GM18520 (cell line): ENCODE data around the gene FAM180A.

Source experiments
- ATAC-seq: cut with Tn5 transposase; IDR thresholded peaks from one replicate; pipeline ENCODE4 v1.9.1; 2021; ENCODE audit not compliant: unreplicated experiment

The FAM180A gene

GRCh38 chr7:135771961-135772638, 23.5 kb upstream of the FAM180A start:
- no peak for ATAC-seq

DNA sequence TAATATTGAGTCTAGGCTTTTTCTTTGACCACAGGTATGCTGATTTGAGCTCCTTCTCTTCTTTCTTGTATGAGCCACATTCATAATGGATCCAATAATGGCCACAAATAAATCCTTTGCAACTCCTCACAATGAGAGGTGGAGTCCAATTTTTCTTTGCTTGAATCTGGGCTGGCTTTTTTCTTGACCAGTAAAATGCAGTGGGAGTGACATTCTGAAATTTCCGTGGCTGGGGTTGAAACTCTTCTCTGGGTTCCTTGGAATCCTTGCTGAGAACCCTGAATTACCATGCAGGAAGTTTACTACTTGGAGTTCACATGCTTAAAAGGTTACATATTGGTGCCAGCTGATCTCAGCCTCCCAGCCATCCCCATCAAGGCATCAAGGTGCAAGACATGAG, 22.4 kb upstream of the FAM180A start:
- ATAC-seq: no peak

DNA sequence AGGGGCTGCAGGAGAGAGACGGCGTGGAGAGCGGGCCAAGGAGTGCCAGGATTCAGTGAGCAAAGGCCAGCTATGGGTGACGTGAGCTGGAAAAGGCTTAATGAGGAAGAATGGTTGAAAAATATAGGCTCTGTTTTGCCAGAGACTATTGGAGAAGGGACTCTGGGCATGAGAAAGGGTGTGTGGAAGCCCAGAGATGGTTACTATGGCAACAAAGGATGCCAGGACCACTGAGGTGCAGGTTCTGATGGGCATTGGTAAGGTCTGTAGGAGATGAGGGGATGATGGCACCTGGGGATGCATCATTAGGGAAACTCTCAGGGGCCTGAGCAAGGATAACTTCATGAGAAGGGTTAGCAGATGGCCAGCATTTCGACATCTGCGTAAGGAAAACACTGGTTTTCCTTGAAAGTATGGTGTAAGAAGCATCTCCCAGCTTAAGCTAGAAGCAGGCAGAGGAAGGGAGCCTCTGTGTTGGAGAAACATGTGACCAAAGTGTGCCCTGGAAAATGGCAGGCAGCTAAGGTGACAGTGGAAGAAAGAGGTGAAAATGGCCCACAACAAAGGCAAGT, 21.6 kb upstream of the FAM180A start:
- ATAC-seq: no peak

GRCh38 chr7:135769005-135769802, 20.6 kb upstream of the FAM180A start:
- no peak for ATAC-seq

- no peak for ATAC-seq
These were observed 19.9 kb upstream of the FAM180A start for GRCh38 chr7:135768467-135768866.

DNA sequence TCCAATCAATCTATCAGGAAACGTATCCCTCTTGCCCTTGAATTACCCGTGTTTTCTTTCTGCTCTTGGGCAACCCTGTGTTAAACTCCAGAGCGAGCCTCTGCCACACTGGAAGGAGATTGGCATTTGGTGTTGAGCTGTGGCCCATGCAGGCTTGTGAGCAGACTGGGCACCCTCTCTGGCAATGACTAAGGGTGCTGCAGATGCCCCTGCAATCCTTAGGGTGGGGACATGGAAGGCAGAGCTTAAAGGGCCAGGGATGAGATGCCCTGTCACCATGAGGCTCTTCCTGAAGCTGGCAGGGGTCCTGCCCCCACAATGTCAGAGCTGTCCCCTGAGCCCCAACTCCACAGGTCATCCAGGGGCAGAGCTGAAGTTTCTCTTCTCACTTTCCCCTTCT, 19.5 kb upstream of the FAM180A start:
- no peak for ATAC-seq

GRCh38 chr7:135763261-135763660, 14.6 kb upstream of the FAM180A start:
- no peak for ATAC-seq

DNA sequence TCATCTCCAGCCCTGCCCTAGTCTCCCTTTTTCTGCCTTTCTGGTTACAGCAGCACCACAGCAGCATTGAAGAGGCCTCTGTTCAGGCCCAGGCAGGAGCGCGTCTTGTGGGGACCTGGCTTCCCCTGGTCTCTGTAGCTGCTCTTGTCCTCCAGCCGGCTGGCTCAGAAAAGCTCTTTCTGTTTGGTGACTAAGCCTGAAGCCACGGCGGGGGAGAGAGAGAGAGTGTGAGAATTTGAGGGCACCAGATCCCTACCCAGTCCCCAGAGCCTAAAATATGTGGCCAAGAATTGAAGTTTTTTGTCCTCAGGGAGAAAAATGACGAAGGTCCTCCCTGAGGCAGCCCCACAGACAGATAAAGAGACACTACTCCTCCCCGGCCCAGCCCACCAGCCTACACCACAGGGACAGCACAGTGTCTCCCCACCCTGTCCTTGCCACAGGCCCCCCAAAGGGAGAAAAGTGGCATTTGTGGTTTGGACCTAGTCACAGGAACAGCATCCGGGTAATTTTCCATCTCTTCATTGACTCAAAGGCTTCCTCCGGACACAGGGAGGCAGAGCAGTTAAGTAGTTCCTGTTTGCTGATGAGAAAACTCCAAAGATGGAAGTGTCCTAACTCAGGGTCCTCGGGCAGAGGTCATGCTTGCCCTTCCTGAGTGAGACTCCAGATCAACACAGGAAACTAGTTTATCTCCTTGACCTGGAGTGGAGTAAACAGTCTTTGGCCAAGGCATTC, 13.3 kb upstream of the FAM180A start:
- ATAC-seq: no peak

DNA sequence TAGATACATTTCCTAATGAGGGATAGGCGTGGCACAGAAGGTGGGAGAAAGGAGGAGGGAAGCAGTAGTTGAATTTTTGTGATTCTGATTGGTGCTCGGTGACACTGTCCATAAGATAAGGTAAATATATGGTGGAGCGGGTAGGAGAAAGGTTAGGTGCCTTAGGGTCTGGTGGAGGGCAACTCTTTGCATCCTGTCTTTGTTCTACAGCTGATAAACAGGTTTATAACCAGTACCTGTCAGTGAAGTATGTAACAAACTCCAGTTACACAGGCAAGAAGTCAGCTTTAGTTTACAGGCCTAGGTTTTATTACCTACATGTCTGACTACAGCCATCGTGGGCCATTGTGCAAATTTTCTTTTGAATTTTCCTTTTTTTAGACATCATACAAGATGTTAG, 10.9 kb upstream of the FAM180A start:
- no peak for ATAC-seq

DNA sequence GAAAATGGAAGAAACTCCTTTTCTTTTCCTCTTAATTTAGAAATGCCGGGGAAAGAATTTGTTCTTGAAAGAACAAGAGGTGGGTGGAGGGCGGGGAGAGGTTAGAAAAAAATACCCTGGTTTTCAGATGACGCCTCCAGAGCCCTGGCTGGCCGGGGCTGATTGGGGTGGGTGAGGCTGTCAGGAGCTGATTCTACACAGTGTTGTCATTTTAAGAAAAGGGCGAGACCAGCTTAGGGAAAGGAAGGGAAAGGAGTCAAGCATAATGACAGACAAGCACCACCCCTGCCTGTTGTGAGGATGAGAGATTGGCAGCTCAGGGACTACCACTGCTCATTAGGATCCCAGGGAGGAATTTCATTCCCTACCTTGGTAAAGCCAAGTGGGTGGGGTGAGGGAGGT, 9.9 kb upstream of the FAM180A start:
- ATAC-seq: no peak

DNA sequence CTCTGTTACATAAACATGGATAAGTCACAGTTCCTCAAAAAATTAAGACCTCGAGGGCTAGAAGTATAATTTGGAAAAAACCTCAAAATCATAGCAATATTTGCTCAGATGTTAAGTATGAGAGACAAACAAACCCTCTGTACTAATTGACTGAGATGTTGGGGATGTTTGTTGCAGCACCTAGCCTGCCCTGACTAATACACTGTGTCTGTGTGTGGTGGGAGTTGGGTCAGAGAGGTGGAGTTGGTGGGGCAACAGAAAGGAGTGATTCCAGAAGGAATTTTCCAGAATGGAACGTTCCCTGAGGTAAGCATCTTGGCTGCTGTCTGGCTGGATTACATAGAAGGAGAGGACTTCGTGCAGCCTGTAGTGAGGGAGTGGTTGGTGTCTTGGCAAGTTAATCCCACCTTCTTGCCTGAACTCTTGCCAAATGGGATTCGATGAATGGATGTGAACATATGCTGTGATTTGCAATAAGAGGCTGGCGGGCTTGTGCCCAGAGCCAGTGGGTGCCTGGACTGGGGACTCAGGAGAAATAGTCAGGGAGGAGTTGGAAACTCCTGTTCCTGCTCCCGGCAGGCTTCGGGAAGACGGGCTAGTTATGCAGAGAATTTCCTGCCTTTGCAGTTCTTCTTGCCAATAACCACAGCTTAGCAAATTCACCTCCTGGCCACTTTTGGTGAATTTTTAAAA, 9.3 kb upstream of the FAM180A start:
- ATAC-seq: no peak

DNA sequence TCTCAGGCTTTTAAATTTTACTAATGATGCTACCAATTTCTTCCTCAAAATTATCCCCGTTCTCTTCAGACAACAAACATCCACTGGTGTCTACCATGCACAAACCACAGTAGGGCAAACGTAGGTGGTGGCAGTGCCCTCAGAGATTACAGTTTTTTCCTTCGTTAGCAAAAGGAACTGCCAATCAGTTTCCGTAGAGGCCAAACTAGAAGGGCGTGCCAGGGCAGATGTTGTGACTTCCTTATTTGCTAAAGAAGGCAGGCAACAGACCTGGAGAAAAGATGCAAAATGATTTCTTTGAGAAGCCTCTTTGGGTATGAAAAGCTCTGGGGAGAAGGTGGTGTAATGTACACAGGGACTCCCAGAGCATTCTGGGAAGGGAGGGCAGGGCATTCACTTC, 7.6 kb upstream of the FAM180A start:
- ATAC-seq: no peak

GRCh38 chr7:135755351-135755753, 6.7 kb upstream of the FAM180A start:
- ATAC-seq: no peak

- no peak for ATAC-seq
These were observed 5.2 kb upstream of the FAM180A start for GRCh38 chr7:135753616-135754413.

- ATAC-seq: no peak
These were observed 1.2 kb downstream of the FAM180A start for GRCh38 chr7:135747366-135747765.

GRCh38 chr7:135745703-135746312, 2.8 kb downstream of the FAM180A start:
- ATAC-seq: no peak

DNA sequence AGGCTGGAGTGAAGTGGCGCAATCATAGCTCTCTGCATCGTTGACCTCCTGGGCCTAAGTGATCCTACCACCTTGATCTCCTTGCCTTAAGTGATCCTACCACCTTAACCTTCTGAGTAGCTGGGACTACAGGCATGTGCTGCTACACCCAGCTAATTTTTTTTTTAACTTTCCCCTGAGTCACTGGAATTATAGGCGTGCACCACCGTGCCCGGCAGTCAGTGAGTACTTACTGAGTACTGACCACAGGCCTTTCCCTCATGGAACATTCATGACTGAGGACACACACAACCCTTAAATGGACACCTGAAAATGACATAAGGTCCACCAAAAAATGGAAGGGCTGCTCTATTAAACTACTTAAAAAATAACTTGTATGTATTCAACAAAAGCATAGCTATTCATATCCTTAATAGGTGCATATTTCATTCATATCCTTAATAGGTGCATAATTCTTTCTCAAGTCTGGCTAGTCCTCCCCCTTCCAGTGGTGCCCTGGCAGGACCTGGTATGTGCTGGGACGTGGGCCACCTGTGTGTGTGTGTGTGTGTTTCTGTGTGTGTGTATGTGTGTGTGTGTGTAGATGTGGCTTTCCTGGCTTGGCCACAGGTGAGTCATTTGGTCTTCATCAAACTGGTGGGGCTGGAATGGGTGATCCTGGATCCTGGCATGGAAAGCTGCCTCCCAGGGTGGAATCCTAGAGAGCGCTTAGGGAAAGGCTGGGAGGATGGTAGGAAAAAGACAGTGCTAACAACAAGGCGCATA, 3.5 kb downstream of the FAM180A start:
- no peak for ATAC-seq

DNA sequence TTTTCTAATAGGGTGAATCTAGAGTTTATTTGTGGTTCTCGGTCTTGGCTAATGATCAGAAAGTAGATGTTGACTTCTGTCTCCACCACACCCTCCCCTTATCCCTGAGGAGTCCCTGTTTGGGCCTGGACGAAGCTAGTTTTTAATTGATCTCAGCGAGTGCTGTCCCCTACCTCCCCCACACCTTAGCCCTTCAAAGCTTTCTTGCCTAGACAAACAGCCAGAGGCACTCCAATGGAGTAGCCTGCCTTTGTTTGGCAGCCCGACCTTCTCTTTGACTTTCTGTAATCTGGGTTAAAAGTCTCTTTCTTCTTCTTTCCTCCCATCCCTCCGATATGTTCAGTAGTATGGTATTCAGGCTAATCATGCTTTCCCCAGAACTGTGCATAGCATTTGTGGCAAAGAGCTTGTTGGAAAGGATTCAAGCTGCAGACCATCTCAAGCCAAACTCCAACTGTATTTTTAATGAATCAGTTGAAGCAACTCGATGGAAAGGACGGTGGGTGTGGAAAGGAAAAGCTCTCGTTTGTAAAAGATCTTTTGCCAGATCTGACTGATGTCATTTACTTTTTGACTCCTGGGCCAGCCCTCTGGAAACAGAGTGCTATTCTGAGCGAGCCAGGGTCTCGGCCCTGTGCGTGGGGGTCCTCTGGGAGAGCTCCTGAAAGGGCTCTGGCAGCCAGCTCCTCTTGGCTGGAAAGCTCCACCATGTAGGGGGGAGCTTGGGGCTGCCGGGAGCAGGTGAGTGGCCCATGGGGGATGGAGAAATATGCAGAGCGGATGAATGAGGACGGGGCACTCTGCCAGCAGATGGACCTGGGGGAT, 4.5 kb downstream of the FAM180A start:
- ATAC-seq: no peak
